ENCODE results near the gene CSMD2.

The CSMD2 gene

GRCh38 chr1:33653226-33653625 is 511.8 kb downstream of the CSMD2 start:
- H3K4me3 ChIP-seq (ENCODE audit: low read depth, low read length): no peak overlapping the region
- DNase-seq (ENCODE audit: low read depth, low spot score): no peak
- no peak for TF ChIP-seq CTCF (IDR thresholded peaks at IDR 0.05; ENCODE audit: insufficient read depth, low read length, missing control alignments)
- ChIA-PET POLR2A (no interaction called here), CTCF (interaction anchor here (1.6 to 3.4 kb wide), 8 partner anchors 11 to 944 kb away, joined by 3 to 20 read pairs (median 8); no protein-coding TSS in a partner anchor)

DNA sequence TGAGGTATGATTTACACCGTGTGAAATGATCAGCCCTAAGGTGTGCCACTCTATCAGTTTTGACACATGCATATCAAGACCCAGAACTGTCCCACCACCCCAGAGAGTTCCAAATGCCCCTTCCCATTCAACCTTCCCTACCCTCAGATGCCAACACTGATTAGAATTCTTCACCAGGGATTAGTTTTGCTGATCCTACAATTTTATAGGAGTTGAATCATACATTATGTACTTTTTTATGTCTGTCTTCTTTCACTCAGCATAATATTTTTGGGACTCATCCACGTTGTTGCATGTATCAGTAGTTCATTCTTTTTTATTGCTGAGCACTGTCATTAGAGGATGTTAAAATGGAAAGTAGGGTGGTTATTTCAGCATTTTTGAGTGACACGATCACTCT is 514.3 kb downstream of the CSMD2 start:
- ChIA-PET POLR2A (no interaction called here), CTCF (interaction anchor here (0.9 kb wide), 1 partner anchor 947 kb away, joined by 3 read pairs; no protein-coding TSS in a partner anchor)
- no peak for TF ChIP-seq CTCF (IDR thresholded peaks at IDR 0.05; ENCODE audit: insufficient read depth, low read length, missing control alignments)
- H3K4me3 ChIP-seq (ENCODE audit: low read depth, low read length): no peak overlapping the region
- DNase-seq (ENCODE audit: low read depth, low spot score): no peak

DNA sequence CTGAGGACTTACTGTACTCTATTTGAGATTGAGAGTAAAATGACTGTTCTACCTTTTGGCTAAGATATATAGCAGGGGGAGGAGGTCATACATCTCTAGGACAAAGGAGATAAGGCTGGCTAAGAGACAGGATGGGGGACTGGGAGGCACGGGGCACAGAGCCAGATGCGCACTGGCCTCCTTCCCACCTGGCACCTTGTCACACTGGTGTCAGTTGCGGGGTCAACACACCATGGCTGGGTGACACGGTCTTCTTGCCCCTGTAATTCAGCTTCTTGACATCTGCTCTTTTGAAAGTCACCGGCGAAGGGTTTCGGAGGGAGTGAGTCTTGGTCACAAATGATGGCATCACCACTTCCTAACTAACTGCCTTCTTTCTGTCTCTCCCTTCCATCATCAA is 515.3 kb downstream of the CSMD2 start:
- no peak overlapping the region for H3K4me3 ChIP-seq (ENCODE audit: low read depth, low read length)
- ChIA-PET POLR2A (no interaction called here), CTCF (no interaction called here)
- DNase-seq (ENCODE audit: low read depth, low spot score): no peak
- TF ChIP-seq CTCF (IDR thresholded peaks at IDR 0.05; ENCODE audit: insufficient read depth, low read length, missing control alignments): no peak

GRCh38 chr1:33643216-33643615 is 521.8 kb downstream of the CSMD2 start:
- ChIA-PET CTCF (interaction anchor here (1.0 to 4.6 kb wide), 3 partner anchors 10 to 521 kb away, joined by 3 to 29 read pairs (median 19); partner anchors contain the start of gene CSMD2), POLR2A (no interaction called here)
- H3K4me3 ChIP-seq (ENCODE audit: low read depth, low read length): no peak overlapping the region
- no peak for DNase-seq (ENCODE audit: low read depth, low spot score)
- TF ChIP-seq CTCF (IDR thresholded peaks at IDR 0.05; ENCODE audit: insufficient read depth, low read length, missing control alignments): no peak

DNA sequence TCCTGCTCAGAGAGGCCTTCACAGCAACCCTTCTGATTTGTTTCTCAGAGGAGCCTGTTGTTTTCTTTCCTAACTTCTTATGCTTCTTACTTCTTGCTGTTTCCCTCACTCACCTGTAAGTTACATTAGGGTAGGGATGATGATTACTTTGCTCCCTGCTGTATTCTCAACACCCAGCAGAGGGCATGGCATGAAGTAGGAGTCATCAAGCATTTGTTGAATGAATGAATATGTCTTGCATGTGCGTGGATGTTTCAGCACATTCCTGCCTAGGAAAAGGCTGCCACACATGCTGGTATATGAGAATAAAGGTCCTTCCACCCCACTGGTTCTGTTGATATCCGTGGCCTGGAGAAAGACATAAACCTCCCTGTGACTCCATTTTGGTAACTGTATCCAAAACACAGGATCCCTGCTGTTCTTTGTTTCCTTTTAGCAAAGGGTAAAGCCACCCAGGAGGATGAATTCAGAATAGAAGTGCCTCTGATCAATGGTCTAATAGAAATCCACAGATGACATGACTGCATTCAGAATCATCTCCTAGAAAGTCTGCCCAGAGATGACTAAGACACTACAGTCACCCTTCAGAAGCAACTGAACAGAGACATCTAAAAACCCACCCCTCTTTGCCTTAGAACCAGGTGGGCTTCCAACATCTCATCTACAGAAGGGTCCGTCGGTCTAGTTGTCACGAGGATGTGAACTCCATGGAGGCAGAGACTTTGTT is 523.8 kb downstream of the CSMD2 start:
- ChIA-PET POLR2A (no interaction called here), CTCF (interaction anchor here (0.9 to 4.6 kb wide), 7 partner anchors 8 to 1103 kb away, joined by 3 to 30 read pairs (median 19); partner anchors contain the start of gene CSMD2)
- H3K4me3 ChIP-seq (ENCODE audit: low read depth, low read length): no peak overlapping the region
- TF ChIP-seq CTCF (IDR thresholded peaks at IDR 0.05; ENCODE audit: insufficient read depth, low read length, missing control alignments): peak; percentile 48
- no peak for DNase-seq (ENCODE audit: low read depth, low spot score)

GRCh38 chr1:33640114-33640660 is 524.8 kb downstream of the CSMD2 start:
- no peak for TF ChIP-seq CTCF (IDR thresholded peaks at IDR 0.05; ENCODE audit: insufficient read depth, low read length, missing control alignments)
- no peak overlapping the region for H3K4me3 ChIP-seq (ENCODE audit: low read depth, low read length)
- ChIA-PET CTCF (interaction anchor here (0.9 to 4.6 kb wide), 11 partner anchors 9 to 1104 kb away, joined by 3 to 30 read pairs (median 5); partner anchors contain the start of gene CSMD2), POLR2A (no interaction called here)
- no peak for DNase-seq (ENCODE audit: low read depth, low spot score)

Measured in AG04449 (cell line).